WERI-Rb-1 (cell line): ENCODE results near the gene MEF2C.
A peak's percentile ranks its signal among the peaks of the same experiment; 100 is the strongest.

Source experiments
- DNase-seq: peaks from one replicate; pipeline ENCODE4 v3.0.0-alpha.2; 2020
- H3K27ac ChIP-seq: fragments of 250-450 bp; sonication (Bioruptor Pico); 2 replicates; pipeline ENCODE4 v1.5.1; 2020; ENCODE audit warnings: mild to moderate bottlenecking, moderate library complexity
- H3K27me3 ChIP-seq: fragments of 250-450 bp; sonication (Bioruptor Pico); 2 replicates; pipeline ENCODE4 v1.5.1; 2021; ENCODE audit warnings: mild to moderate bottlenecking, low read depth, moderate library complexity; ENCODE audit not compliant: insufficient read depth, severe bottlenecking
- H3K36me3 ChIP-seq: fragments of 250-450 bp; sonication (Bioruptor Pico); 2 replicates; pipeline ENCODE4 v1.5.1; 2020; ENCODE audit warnings: mild to moderate bottlenecking, moderate library complexity
- H3K4me3 ChIP-seq: 2 replicates; pipeline ENCODE4 v1.5.1; 2011; ENCODE audit warnings: low read depth, mild to moderate bottlenecking, control low read depth, low read length
- H3K9me3 ChIP-seq: fragments of 250-450 bp; sonication (Bioruptor Pico); 2 replicates; pipeline ENCODE4 v1.5.1; 2021; ENCODE audit warnings: mild to moderate bottlenecking, moderate library complexity; ENCODE audit not compliant: severe bottlenecking
- TF ChIP-seq, protein P1 (sequence below): IDR thresholded peaks from 2 replicates; pipeline ENCODE4 v1.5.1; 2011; ENCODE audit warnings: low read depth, mild to moderate bottlenecking, control low read depth, inconsistent platforms, low read length

Gene MEF2C

DNA sequence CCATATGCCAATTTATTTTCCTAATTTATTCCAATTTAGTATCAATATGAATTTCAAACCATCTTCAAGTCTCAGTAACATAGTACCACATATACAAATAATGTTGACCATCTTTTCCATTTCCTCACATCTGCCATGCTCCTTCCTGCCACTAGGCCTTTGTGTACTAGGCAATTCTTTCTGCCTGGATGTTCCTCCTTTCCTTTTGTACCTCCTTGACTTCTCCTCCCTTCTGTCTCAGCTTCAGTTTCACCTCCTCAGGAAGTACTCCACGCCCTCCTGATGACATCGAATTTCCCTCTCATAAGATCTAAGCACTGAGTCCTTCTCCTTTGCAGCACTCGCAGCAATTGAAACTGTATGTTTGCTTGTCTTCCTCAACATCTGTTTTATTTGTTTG lies 53.9 kb downstream of the MEF2C start:
- Histone ChIP-seq H3K27ac (no peak overlapping the region), H3K4me3 (no peak overlapping the region), H3K9me3 (no peaks in the 10 kb centered on the region), H3K27me3 (no peaks in the 10 kb centered on the region), H3K36me3 (no peaks in the 10 kb centered on the region)
- TF ChIP-seq, protein P1, sequence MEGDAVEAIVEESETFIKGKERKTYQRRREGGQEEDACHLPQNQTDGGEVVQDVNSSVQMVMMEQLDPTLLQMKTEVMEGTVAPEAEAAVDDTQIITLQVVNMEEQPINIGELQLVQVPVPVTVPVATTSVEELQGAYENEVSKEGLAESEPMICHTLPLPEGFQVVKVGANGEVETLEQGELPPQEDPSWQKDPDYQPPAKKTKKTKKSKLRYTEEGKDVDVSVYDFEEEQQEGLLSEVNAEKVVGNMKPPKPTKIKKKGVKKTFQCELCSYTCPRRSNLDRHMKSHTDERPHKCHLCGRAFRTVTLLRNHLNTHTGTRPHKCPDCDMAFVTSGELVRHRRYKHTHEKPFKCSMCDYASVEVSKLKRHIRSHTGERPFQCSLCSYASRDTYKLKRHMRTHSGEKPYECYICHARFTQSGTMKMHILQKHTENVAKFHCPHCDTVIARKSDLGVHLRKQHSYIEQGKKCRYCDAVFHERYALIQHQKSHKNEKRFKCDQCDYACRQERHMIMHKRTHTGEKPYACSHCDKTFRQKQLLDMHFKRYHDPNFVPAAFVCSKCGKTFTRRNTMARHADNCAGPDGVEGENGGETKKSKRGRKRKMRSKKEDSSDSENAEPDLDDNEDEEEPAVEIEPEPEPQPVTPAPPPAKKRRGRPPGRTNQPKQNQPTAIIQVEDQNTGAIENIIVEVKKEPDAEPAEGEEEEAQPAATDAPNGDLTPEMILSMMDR = peak; percentile 16; the same call in 1 of the 2 replicates
- DNase-seq = no peak

DNA sequence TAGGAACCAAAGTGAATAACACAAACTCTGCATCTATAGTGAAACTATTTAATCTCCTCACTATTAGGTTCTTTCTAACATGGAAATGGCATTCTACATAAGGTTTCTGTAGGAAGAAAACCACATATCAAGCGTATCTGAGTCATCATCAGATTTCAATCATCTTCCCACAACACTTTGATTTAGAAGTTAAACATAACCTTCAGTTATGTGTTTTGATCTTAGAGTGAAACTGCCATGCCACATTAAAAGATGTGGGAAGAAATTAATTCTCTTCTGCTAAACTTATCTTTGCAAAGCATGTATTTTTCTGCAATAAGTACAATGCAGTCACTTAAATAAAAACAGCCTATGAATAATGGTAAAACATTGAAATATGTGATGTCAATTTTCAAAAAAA lies 55.0 kb downstream of the MEF2C start:
- Histone ChIP-seq H3K4me3 (no peak overlapping the region), H3K36me3 (no peaks in the 10 kb centered on the region), H3K27ac (no peak overlapping the region), H3K27me3 (no peaks in the 10 kb centered on the region), H3K9me3 (no peaks in the 10 kb centered on the region)
- DNase-seq = no peak
- TF ChIP-seq, protein P1 = no peak

DNA sequence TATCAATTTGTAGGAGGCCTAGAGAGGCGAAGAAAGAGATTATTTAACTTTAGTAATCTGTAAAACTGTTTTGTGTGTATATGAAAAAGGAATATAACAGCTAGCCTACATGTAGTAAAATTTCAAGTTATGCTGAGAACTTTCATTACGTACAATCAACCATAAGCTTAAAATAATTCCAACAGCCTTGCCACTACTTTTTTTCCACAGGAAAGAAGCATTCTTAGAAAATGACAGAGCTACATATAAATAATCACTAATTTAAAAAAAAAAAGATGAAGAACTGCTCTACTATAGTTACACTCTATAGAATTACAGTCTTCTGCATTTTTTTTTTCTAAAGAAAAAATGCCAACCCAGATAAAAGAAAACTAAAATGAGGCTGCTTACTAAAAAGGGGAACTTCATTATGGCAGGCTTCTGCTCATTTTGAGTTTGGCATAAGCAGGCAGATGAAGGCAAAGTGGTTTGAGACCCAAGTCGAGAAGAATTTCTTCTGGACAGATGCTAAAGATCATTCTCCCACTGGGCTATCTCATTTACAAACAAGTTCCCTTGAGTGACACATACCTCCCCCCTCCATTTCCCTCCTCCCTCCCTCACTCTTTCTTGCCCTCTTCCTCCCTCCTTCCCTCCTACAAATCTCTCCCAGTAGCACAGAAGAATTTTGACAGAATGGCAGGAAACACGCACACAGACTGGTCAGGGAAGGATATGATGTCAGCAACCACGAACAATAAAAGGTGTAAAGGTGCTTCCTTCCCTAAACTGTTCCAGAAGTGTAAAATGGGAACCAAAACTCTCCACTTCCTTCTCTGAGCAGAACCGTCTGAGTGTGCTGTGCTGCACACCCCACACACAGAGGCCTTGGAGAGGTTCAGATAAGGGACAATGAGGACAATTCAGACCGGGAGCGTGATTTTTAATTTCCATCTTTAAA lies 56.1 kb downstream of the MEF2C start:
- no peak for DNase-seq
- TF ChIP-seq, protein P1 = no peak
- H3K27me3 ChIP-seq = no peaks in the 10 kb centered on the region
- H3K27ac ChIP-seq = no peak overlapping the region
- no peak overlapping the region for H3K4me3 ChIP-seq
- no peaks in the 10 kb centered on the region for H3K9me3 ChIP-seq
- H3K36me3 ChIP-seq = no peaks in the 10 kb centered on the region

DNA sequence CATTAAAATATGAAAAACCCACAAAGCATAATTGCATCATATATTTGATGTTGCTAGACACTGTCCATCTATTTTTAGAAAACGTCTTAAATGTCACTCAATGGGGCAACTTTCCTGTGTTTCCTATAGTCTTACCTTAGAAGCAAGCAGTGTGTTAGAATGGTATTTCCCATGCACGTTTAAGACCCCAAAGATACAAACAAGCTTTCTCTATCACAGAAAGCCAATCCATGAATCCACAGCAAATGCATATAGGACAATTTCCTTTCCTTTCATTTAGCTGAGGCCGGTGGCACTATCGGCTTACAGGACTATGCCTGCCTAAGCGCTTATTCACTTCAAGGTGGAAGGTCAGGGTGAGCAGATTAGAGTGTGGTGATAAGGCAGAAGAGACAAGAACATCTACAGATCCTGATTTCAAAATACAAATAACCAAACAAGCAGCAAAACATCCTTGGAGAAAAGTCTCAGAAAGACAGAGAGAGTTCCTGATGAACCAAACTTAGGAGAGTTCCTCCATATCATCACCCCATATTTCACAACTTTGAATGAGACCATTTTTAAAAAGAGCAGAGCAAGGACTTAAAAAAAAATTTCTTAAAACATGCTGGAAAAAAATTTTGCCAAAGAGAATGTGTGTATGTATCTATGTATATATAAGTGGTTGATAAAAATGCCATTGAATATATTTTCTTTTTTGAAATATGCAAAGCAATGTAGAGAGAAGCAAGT lies 57.2 kb downstream of the MEF2C start:
- no peaks in the 10 kb centered on the region for H3K27me3 ChIP-seq
- H3K9me3 ChIP-seq = no peaks in the 10 kb centered on the region
- H3K4me3 ChIP-seq = no peak overlapping the region
- TF ChIP-seq, protein P1 = no peak
- no peaks in the 10 kb centered on the region for H3K36me3 ChIP-seq
- no peak overlapping the region for H3K27ac ChIP-seq
- no peak for DNase-seq

DNA sequence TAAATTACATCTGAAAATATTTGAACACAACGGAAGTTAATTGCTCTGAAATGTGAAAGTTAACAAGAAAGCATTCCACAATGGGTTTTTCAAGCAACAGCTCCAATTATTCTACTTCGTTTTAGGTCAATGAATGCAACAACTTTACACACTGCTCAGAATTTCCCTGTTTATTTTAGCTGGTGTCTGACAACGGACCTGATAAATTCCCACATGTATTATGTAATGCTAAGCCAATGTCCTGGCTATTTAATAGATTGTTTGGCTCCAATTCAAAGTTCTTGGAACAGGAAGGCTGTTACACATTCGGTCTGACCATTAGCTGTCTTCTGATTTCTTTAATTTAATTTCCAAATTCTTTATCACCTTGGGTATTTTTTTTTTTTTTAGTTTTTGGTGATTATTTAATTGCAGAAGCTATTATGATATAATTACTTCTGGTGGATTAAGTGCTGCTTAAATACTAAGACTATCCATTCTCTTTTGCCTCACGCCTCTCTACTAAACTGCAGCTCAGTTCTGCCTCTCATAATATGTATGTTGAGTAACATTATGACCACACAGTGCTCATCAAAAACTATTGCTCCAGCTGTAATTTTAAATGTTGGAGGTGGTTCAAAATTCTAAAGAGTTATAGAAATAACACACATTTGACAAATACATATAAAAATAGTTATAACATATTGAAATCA lies 57.9 kb downstream of the MEF2C start:
- TF ChIP-seq, protein P1 = no peak
- Histone ChIP-seq H3K4me3 (no peak overlapping the region), H3K36me3 (no peaks in the 10 kb centered on the region), H3K27ac (no peak overlapping the region), H3K9me3 (no peaks in the 10 kb centered on the region), H3K27me3 (no peaks in the 10 kb centered on the region)
- no peak for DNase-seq
